Left lobe of liver (tissue), 2 donors: ENCODE results near the gene APBA2. TPM values are rescaled to one million over a fixed set of nuclear protein-coding genes. Genes with fewer than 3 reads are reported as not detected.

ENCODE experiments used
- ATAC-seq: fragments of 200-7000 bp; cut with Tn5 transposase; one replicate; pipeline ENCODE4 v1.9.1; 2020; ENCODE audit warnings: mild to moderate bottlenecking, moderate library complexity
- DNase-seq: peaks from one replicate; pipeline ENCODE4 v3.0.0-alpha.2; 2020; ENCODE audit warnings: low spot score
- total RNA-seq: library from RNA; stranded (reverse); gene quantifications from one replicate; pipeline ENCODE4 v1.2.1, GENCODE V29; 2021
- donor health status: DM: no; HTN: no; CAD: no; lungs with moderate emphysema.
- donor health status: DM: no; HTN: yes; CAD: no.

The APBA2 gene
- total RNA-seq, 1 donor from 2014 or later, result 0.28 TPM

DNA sequence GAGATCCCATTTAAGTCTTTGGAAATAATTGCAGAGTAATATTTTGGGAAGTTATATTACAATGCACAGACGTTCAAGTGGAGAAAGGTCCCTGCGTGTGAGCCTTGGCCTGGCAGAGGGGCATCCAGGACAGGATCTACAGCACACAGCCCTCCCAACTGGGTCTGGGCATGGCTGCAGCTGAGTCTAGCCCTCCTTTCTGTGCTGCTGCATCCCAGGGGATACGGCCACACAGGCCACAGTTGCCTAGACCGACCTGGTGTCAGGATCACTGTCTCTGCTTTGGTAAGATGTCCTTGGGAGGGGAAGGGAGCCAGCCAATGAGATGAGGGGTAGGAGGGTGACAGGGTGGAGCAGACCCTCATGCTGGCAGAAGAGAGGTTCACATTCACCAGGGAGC, 46.1 kb downstream of the APBA2 start:
- no peak for DNase-seq
- ATAC-seq, result no peak

DNA sequence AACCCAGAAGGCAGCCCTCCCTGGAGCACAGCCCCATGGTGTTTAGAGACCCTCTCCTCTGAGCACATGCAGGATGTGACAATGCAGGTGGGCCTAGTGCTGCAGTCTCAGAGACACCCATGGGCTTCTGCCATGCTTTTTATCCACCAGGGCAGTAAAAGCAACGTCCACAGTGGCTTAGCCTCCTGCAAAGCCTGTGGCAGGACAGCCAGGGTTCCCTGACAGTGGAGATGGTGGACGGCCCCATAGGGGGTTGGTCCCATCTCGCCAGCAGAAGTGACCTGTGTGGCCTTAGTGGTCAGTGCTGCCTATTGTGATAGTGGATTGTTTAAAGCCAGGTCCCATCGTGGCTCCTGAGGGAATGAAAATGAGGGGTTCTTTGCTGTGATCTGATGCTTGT, 46.6 kb downstream of the APBA2 start:
- no peak for DNase-seq
- no peak for ATAC-seq

DNA sequence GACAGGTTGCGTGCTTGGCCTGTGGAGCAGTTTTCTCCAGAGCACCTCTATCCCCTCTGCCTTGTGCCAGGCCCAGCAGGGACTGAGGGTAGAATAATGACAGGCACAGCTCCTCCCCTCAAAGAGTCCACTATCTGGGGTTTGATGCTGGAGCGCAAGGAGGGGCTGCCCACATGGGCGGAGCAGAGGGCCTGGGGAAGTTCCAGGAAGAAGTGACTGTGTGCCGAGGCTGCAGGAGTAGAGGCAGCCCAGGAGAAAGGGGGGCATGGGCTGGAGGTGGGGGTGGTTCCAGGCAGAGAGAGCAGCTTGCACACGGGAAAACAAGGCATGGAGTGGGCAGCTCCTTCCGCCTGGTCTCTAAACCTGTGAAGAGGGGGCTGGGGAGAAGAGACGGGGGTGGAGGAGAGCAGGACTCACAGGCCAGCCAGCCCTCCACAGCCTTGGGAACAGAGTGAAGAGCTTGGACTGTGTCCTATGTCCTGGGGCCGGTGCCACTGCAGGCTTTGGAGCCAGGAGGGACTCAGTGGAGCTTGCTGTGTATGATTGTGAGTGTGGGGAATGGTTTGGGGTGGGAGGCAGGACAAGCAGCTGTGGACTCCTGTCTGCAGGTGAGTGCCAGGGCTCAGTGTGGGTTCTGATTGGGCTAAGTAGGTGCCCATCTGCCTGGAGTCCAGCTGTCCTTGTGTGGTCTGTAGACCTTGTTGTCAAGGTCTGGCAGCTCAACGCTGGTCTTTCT, 48.1 kb downstream of the APBA2 start:
- ATAC-seq (no peak), DNase-seq (no peak)

DNA sequence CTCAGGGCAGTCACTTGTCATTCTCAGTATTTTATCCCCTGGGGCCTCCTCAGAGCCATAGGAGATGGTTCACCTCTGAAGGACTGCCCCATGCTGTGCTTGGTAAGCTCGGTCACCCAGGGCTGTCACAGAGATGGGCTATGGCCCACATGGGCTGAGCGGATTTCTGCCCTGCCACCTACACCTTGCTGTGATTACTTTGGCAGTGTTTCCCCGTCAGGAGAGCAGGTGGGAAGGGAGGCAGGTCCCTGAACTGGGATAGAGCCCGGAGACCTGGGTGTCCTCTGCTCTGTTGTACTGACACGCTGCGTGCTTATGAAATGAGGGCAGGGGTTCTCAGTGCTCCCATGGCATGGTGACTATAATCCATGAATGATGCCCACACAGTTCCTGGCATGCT, 48.9 kb downstream of the APBA2 start:
- ATAC-seq (no peak), DNase-seq (no peak)

GRCh38 chr15:28935316-28935715, 49.5 kb downstream of the APBA2 start:
- DNase-seq (no peak), ATAC-seq (no peak)

GRCh38 chr15:28936081-28936480, 50.3 kb downstream of the APBA2 start:
- DNase-seq, result no peak
- no peak for ATAC-seq

GRCh38 chr15:28936481-28936881, 50.7 kb downstream of the APBA2 start:
- ATAC-seq, result no peak
- no peak for DNase-seq

DNA sequence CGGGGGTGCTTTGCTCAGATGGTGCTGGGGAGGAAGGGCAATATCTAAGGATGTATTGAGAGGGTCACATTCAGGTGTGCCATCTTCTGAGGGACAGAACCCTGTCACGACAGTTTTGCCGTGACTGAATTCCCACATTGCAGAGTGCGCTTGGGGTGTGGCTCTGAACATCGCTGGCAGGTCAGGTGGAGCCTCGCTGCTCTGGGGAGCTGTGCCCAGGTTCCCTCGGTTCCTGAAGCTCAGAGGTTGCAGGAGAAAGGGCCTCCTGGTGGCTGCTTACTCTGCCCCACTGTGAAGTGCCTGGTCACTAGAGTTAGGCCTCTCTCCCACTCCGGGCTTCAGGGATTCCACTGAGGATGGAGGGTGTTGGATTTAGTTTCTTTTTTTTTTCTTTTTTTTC, 51.5 kb downstream of the APBA2 start:
- ATAC-seq (no peak), DNase-seq (no peak)

GRCh38 chr15:28942046-28942445, 56.3 kb downstream of the APBA2 start:
- no peak for ATAC-seq
- no peak for DNase-seq

GRCh38 chr15:28942571-28942970, 56.8 kb downstream of the APBA2 start:
- ATAC-seq, result no peak
- DNase-seq, result no peak

DNA sequence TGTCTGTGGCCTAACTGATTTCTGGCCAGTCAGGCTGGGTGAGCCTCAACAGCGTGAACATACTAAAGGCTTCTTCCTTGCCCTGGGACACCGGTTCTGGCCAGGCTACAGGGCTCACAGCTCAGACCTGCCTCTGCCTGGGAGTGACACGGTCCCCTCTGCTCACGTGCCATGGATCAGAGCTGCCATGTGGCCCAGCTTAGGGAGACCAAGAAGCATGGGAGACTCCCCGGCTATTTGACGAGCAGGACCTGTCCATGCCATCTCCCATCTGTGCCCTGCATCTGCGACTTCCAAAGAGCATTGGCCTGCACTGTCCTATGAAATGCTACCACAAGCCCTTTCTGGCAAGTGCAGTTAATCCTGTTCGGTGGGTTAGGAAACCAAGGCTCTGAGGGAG, 57.4 kb downstream of the APBA2 start:
- ATAC-seq, result no peak
- no peak for DNase-seq

DNA sequence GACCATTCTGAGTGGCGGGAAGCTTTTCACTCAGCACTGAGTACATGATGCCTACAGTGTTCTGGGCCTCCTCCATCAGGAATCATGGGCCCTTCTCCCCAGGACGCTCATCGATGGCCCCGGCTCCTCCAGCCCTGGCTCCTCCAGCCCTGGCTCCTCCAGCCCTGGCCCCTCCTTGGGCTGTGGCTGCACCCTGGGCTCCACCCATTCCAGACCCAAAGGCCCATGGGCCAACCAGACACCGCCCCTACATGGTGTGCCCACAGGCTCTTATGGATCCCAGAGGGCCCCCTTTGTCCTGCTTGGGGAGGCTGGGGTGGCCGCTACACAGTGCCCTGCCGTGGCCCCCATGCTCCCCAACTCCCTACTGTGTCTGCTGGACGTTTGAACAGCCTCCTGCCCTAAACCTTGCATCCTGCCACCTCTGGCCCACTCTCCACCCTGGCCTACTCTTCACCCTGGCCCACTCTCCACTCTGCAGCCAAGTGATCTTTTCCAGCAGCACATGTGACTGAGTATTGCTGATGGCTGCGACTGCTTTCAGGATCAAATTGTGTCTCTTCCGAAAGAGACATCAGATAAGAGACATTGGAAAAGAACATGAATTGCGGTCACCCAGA, 57.9 kb downstream of the APBA2 start:
- ATAC-seq (no peak), DNase-seq (no peak)

DNA sequence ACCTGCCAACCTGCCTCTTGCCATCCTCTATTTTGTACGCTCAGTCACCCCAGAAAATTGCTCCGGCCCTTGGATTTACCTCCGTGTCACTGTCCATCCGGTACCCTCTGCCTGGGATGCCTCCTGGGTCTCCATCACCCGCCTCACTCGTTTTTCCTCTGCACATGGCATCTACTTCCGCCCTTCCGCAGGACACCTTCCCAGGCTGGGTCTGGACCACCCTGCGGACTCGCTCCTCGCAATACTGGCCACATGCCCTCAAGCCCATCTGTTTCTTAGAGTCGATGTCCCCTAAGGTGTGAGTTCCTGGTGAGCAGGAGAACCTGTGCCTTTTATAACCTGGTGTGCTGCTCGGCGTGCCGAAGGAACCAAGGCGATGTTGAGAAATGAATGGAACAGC, 58.5 kb downstream of the APBA2 start:
- no peak for DNase-seq
- ATAC-seq, result no peak

GRCh38 chr15:28944696-28945300, 59.0 kb downstream of the APBA2 start:
- ATAC-seq (no peak), DNase-seq (no peak)

- ATAC-seq, result no peak
- DNase-seq, result no peak
Observed at GRCh38 chr15:28945626-28946230, 60.0 kb downstream of the APBA2 start.

DNA sequence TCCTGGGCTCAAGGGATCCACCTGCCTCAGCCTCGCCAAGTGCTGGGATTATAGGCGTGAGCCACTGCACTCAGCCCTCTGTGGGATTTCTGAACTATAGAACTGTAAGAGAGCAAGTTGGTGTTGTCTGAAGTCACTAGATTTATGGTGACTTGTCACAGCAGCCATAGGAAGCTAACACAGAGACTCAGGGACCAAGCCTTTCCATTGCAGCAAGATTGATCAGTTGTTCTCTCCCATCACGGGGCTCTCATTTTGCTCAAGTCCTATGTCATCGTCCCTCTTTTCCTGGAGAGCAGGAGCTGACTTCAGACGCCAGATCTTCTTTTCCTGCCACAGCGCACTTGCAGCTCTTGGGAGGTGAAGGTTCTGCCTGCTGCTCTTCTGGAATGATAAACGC, 61.0 kb downstream of the APBA2 start:
- no peak for DNase-seq
- no peak for ATAC-seq

GRCh38 chr15:28947221-28947674, 61.5 kb downstream of the APBA2 start:
- DNase-seq (peak; percentile 38), ATAC-seq (no peak)

- ATAC-seq (no peak), DNase-seq (peak; percentile 6)
Observed at GRCh38 chr15:28948036-28948435, 62.3 kb downstream of the APBA2 start.

- DNase-seq, result no peak
- no peak for ATAC-seq
Observed at GRCh38 chr15:28950916-28951315, 65.1 kb downstream of the APBA2 start.

DNA sequence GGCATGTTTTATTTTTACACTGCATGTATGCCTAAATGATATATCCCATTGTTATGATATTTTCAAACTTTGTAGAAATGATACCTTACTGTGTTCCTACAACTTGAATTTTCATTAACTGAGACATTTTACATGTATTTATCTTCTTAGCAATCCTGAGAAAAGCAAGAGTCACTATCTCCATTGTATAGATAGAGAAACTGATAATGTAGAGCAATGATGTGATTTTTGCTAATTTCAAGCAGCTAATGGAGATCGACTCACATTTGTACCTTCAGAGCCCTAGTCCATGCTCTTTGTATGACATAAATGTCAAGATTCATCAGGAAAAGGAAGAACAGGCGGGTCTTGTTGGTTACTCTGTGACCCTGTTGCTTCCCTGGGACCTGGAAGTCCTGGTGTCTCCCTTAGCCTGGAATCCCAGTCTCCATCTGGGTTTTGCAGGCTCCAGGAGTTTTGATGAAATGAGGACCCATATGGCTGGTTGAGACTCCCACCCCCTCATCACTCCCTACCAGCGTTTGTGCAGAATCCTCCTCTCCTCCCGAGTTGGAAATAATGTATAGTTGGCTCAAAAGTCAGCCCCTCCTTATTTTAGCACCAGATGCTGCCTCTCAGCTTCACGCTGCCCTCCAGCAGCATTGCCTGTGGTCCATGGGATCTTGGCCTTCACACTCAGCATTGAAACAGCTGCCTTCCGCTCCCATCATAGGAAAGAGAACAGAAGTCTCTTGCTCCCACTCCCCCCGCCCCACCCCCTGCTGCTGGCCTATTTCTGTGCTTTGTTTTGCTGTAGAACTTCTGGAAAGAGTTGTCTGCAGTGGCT, 67.1 kb downstream of the APBA2 start:
- DNase-seq (peak; percentile 8), ATAC-seq (no peak)

GRCh38 chr15:28953573-28954195, 67.9 kb downstream of the APBA2 start:
- peak; percentile 27 for DNase-seq
- ATAC-seq, result no peak
